ENCODE measurements around the gene KRTAP20-4. TPM values are rescaled to one million over a fixed set of nuclear protein-coding genes. Genes with fewer than 3 reads are reported as not detected.

The KRTAP20-4 gene
- total and polyA plus RNA-seq, 9 of the 15 experiments (the other 6 are each of a cell fraction or from before 2014, with no cell fraction given), result not detected

- DNase-seq (ENCODE audit: extremely low read depth in 1 of 4, low spot score in 3 of 4), result no peak
- Histone ChIP-seq H3K9me3 (replicated peaks; ENCODE audit: control insufficient read depth, insufficient read depth, low read depth, low read length) (no peaks in the 10 kb centered on the region; the same call in 1 of the 2 replicates), H3K4me2 (ENCODE audit: insufficient read depth, low read length) (no peak within 1 kb of the TSS), H3K79me2 (ENCODE audit: control insufficient read depth, insufficient read depth, low read length) (no peaks in the 10 kb centered on the region), H4K20me1 (replicated peaks; ENCODE audit: control insufficient read depth, insufficient read depth, low read length) (no peaks in the 10 kb centered on the region), H3K36me3 (ENCODE audit: control insufficient read depth, insufficient read depth, low read length) (no peaks in the 10 kb centered on the region), H3K4me3 (no peak within 1 kb of the TSS), H3K27ac (ENCODE audit: extremely low read depth, low read depth, low read length) (no peak within 1 kb of the TSS), H3K9me1 (ENCODE audit: control insufficient read depth, insufficient read depth, low read length) (no peaks in the 10 kb centered on the region), H3K4me1 (replicated peaks in 1 of 2; ENCODE audit: control insufficient read depth in 2 of 2, insufficient read depth in 2 of 2, low read length in 2 of 2) (no peaks in the 10 kb centered on the region), H3K9ac (ENCODE audit: insufficient read depth in 1 of 2, low read depth in 2 of 2, low read length in 2 of 2) (no peak within 1 kb of the TSS), H3K27me3 (ENCODE audit: control insufficient read depth in 2 of 2, insufficient read depth in 2 of 2, low read length in 2 of 2) (no peaks in the 10 kb centered on the region), H2AFZ (ENCODE audit: low read depth, low read length) (no peak within 1 kb of the TSS)
- intact Hi-C loops (cut with micrococcal nuclease), result no loop called here
- no peak for TF ChIP-seq RREB1 (CRISPR knock-in tag; IDR thresholded peaks at IDR 0.05)
- no peak for TF ChIP-seq PTRF (tag; IDR thresholded peaks at IDR 0.05)
- CTCF ChIA-PET (ENCODE audit: low intra/inter-chr PET ratio), result no interaction called here
- POLR2A ChIA-PET, result no interaction called here
- ATAC-seq, result no peak
- in situ Hi-C loops (cut with MboI), result no loop called here
- 0% methylated on average over 2 of the region's 2 CpGs for WGBS (ENCODE audit: insufficient coverage, low coverage, missing lambda C conversion rate)
- no TSS peak for BruUV-seq (replicated peaks)
- FAIRE-seq, result no peak
Measured at GRCh38 chr21:30642564-30642963, 22.1 kb downstream of the KRTAP20-4 start, which contains the start of gene KRTAP20-3. KRTAP20-3 (plus strand) TSS chr21:30642864.
